ENCODE results near the gene NCKAP5.

Gene NCKAP5

GRCh38 chr2:132984731-132985130 is 583.5 kb downstream of the NCKAP5 start:
- no peak for DNase-seq (ENCODE audit: low spot score)

DNA sequence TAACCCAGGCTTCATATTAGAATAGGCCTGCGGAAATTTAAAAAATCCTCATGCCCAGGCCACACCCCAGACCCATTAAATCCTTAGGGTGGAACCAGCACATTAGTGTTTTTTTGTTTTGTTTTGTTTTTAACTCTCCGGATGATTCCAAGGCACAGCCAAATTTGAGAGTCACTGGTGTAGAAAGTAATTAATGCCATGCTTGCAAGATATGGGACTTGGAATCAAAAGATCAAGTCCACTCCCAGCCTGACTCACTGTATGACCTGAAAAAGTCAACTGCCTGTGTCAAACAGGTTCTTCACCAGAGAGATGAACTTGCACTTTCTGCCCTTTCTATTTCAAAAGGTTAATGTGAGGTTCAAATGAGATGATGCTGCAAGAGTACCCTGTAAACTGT is 588.0 kb downstream of the NCKAP5 start:
- no peak for DNase-seq (ENCODE audit: low spot score)

DNA sequence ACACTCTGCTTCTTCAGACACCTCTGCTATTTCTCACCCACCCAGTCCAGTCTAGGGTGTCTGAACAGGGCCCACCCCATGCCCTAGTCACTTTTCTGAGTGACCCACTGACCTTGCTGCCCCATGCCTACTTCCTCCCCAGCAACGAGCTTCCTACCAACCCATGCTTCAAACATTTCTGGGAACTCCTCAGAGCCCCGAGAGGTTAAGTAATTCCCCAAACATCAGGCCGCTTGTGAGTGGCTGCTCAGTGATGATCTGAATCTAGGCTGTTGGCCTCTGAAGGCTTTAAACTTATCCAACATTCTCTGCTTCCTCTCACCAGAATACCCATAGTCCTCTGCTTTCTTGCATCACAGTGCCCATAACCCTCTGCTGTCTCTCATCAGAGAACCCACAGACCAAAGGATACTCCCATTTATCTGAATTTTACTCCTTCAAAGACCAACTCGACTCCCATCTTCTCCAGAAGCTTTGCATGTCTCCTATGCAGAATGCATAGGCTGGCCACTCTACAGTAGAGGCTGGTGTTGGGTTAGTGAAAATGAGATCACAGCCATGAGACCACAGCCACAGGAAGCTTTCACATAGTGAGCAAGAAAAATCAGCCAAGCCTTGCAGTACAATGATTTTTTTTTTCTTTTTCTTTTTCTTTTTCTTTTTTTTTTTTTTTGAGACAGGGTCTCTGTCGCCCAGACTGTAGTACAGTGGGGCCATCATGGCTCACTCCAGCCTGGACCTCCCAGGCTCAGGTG is 588.7 kb downstream of the NCKAP5 start:
- no peak for DNase-seq (ENCODE audit: low spot score)

GRCh38 chr2:132978840-132979239 is 589.4 kb downstream of the NCKAP5 start:
- DNase-seq (ENCODE audit: low spot score): no peak

- peak; percentile 8 for DNase-seq (ENCODE audit: low spot score)
Observed at GRCh38 chr2:132977812-132978529, 590.3 kb downstream of the NCKAP5 start.

- no peak for DNase-seq (ENCODE audit: low spot score)
Observed at GRCh38 chr2:132975193-132976105, 592.8 kb downstream of the NCKAP5 start.

DNA sequence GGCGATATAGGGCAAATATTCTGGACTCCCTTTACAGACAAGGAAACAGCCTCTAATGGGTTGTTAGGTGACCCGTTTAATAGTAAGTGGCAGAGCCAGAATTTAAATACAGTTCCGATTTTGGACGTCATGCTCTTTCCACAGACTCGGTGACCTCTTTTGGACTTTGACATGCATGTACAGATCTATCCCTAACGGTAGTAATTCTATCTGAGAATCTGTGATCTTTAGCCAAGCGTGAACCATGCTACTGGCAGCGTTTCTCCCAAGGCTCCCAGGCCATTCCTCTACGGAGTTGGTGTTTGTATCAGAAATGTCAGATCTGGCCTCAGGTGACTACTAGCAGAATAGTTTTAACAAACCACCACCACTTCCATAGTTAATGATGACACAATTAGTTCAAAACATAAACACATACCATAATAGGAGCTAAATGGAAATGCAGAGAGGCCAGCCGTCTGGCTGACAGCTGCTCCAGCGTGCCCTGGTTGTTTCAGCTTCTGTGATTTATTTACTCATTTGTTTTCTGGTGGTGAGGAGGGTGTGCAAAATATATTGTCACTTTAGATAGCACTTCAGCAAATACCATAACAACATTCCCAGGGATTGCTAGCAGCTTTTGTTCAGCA is 593.7 kb downstream of the NCKAP5 start:
- DNase-seq (ENCODE audit: low spot score): peak; percentile 17

DNA sequence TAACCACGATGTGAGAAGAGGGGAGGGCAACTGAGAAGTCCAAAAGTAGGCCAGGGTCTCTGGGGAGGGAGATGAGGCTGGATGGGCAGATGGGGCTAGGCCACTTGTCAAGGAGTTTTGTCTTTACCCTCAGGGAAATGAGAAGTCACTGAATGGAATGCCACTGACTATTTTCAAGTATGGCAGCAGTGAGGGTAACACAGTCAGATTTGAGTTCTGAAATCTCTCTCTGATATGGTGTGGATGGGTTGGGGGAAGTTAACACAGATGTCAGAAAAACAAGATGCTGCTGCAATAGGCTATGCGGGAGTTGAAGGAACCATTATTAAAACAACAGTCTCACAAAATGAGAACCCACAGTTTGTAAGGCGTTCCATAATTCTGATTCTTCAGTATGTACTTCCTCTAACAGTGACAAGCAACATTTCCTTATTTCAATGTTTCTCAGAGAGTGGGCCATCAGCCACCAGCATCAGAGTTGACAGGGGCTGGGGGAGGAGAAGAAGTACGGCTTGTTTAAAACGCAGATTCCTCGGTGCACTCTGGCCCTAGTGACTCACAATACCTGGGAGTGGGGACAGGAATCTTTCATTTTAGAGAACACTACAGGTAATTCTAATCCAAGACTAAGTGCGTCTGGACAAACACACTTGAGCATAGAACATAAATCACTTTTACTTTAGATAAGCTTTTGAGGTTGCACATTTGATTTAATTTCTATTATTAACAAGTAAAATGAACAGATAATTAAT is 596.8 kb downstream of the NCKAP5 start:
- no peak for DNase-seq (ENCODE audit: low spot score)

DNA sequence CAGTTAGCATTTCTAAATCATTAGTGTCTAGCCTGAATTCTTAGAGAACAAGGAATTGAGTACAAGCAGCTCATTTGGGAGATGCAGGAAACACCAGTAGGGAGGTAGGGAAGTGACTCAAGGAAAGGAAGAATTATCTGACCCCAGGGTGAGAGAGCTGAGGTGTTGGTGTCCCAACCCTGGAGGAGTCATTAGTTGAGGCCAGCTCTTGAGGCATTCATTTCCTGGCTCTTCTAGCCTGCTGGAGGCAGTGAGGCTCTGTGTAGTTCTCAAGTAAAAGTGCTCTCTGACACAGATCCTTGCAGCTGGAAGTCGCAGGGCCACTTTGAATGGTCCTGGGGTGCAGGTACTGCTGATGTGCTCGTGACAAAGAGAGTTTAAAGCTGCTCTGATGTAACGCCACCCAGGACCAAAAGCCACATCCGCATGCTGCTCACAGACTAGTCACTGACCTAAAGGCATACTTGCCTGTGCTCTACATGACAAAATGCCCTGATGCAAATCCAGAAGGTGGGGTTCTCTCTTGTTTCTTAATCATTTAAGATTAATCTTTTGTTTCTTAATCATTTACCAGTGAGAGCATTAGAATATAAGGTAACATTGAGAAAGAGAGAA is 598.8 kb downstream of the NCKAP5 start:
- DNase-seq (ENCODE audit: low spot score): peak; percentile 6

DNA sequence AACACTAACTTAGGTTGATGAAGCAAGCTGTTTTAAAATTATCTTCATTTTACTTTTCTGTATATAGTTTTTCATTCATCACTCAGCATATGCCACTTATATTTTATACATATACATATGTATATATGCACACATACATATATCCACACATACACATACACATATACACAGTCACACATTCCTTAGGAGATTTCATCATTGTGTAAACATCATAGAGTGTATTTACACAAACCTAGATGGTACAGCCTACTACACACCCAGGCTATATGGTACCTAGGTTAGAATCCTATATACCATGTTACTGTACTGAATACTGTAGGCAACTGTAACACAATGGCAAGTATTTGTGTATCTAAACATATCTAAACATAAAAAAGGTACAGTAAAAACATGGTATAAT is 602.8 kb downstream of the NCKAP5 start:
- DNase-seq (ENCODE audit: low spot score): no peak

DNA sequence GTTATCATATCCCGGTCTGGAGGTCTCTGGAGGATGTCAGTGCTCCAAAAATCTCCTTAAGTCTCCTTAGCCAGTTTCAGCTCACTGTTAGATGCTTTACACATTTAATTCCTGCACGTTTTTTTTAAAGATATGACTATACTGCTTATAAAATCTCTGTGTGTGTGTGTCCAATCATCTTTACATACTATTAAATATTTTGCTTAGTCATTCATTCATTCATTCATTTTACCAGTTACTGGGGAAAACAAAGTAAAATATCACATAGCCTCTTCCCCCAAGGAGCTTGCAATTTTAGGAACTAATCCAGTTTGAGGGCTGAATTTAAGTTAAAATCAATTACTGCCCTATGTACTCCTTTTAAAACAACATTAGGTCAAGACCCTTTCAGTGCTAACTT is 605.1 kb downstream of the NCKAP5 start:
- DNase-seq (ENCODE audit: low spot score): no peak

DNA sequence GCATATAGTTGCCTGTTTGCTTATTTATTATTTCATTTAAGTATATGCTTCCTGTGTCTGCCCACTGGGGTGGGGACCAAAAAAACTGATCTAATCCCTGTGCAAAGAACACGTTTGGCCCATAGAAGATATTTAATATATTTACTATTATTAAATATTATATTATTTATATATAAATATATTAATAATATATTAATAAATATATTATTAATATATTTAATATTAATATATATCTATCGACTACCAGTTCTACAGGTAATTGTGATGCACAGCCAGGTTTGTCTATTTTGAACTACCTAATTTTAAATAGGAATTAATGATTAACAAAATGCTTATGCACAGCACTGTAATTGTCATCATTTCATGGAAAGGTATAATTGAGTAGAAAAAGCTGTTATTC is 609.4 kb downstream of the NCKAP5 start:
- no peak for DNase-seq (ENCODE audit: low spot score)

GRCh38 chr2:132955871-132956615 is 612.2 kb downstream of the NCKAP5 start:
- DNase-seq (ENCODE audit: low spot score): no peak

- DNase-seq (ENCODE audit: low spot score): no peak
Observed at GRCh38 chr2:132953771-132954170, 614.5 kb downstream of the NCKAP5 start.

DNA sequence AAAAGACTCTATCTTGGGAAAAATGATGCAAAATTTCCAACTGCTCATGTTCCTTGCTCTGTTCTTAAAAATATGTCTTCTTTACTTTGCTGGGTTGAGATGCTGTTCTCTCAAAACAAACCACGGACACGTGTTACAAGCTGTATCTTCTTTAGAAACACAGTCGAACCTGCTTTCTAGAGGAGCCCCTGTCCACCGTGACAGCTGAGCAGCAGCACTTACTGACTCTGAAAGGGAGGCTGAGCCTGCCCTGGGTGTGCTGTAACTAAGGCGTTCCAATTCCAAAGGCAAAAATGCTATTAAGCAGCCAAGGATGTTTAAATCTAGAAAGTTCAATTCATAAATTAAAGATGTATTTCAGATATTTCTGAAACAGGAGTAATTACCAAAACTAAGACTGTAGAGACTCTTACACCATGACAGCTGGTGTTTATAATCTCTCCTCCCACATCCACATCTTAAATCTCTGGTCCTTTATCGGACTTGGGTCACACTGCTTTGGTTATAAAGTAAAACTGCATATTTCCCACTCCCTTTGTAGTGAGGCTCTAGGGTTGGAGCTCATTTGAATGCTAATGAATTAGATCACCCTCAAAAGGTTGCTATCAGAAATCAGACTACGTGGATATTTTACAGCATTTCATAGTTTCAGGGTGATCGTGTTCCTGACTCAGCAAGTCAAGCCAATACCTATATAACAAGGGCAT is 617.1 kb downstream of the NCKAP5 start:
- no peak for DNase-seq (ENCODE audit: low spot score)

DNA sequence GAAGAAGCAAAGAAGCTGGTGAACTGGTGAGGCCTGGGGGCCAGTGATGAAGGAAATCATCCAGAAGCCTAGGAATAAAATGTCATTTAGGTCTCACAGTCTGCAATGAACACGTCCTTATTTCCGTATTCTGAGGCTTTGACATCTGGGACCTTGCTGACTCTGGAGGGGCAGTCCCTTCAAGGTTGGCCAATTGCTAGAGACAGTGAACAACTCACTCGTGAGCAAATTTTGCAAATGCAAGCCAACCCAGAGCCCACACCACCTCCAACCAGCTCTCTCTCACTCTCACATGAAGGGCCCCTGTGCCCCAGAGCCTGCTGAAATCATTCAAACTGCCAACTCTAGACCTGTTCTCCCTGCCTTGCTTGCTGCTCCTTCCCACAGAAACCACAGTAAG is 619.2 kb downstream of the NCKAP5 start:
- DNase-seq (ENCODE audit: low spot score): no peak

DNA sequence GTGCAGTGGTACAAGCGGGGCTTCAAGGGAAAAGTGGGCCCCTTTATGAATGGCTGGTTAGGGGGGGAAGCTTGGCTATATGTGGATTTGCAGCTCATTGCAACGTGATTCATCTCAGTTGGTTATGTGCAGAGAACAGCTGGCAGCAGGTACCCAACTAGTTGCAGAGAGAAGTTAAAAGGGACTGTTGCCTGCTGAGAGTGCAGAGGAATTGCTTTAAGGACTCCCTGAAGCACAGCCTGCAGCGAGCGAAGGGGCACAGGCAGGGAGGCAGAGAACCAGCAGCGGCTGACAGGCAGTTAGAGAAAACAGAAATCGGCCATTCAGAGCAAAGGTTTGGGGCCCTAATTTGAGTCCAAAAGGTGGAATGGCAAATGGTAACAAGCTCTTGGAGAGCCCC is 620.1 kb downstream of the NCKAP5 start:
- DNase-seq (ENCODE audit: low spot score): no peak

DNA sequence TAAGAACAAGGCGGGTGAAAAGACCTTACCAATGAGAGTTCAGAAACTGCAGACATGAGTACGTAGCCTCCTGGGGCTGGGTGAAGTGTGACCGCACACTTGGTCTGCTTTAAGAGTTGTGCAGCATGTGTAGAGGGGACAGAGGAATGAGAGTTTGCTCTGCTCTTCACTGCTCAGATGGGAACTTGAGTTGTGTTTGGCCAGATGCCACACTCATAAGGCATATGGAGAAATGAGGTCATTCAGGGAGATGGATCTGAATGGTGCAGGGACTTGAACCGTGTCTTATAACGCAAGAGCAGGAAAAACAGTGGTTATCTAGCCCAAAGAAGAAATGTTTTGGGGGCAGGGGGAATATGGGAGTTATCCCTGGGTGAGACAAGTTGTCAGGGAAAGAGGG is 624.4 kb downstream of the NCKAP5 start:
- no peak for DNase-seq (ENCODE audit: low spot score)

- no peak for DNase-seq (ENCODE audit: low spot score)
Observed at GRCh38 chr2:132941296-132942020, 626.8 kb downstream of the NCKAP5 start.
